Calu3 (cell line): ENCODE data around the gene DLGAP5. TPM values are rescaled to one million over a fixed set of nuclear protein-coding genes. Genes with fewer than 3 reads are reported as not detected.

Experiments
- BruUV-seq: library from RNA; stranded (reverse); fragments of 400-500 nt; replicated peaks from 2 replicates; lab custom pipeline; 2021; lab: Mats Ljungman, UMichigan
- CTCF ChIA-PET: fragments of 300-600 bp; sonication (Branson Sonifier 250); formaldehyde crosslinking; loops from one replicate; lab custom pipeline; 2022; ENCODE audit warnings: antibody characterized with exemption; lab: Charles Lee
- DNase-seq: peaks from one replicate; pipeline ENCODE4 v3.0.0; 2022
- H3K27ac Mint-ChIP-seq: one replicate; pipeline ENCODE4 v1.8.0; 2022; ENCODE audit warnings: mixed read lengths; ENCODE audit not compliant: unreplicated experiment
- H3K27me3 Mint-ChIP-seq: one replicate; pipeline ENCODE4 v1.8.0; 2022; ENCODE audit warnings: mixed read lengths; ENCODE audit not compliant: unreplicated experiment
- H3K36me3 Mint-ChIP-seq: one replicate; pipeline ENCODE4 v1.8.0; 2022; ENCODE audit warnings: mild to moderate bottlenecking, moderate library complexity, mixed read lengths; ENCODE audit not compliant: insufficient read depth, unreplicated experiment
- H3K4me1 Mint-ChIP-seq: one replicate; pipeline ENCODE4 v1.8.0; 2022; ENCODE audit warnings: mild to moderate bottlenecking, low read depth, mixed read lengths; ENCODE audit not compliant: unreplicated experiment
- H3K4me3 Mint-ChIP-seq: one replicate; pipeline ENCODE4 v1.8.0; 2022; ENCODE audit warnings: mild to moderate bottlenecking, low read depth, moderate library complexity, mixed read lengths; ENCODE audit not compliant: unreplicated experiment
- H3K9me3 Mint-ChIP-seq: one replicate; pipeline ENCODE4 v1.8.0; 2022; ENCODE audit warnings: low read depth, mixed read lengths; ENCODE audit not compliant: unreplicated experiment
- CTCF ChIP-seq: fragments of 200-600 bp; IDR thresholded peaks from one replicate; pipeline ENCODE4 v1.8.0; 2022; ENCODE audit warnings: antibody characterized with exemption; ENCODE audit not compliant: unreplicated experiment
- intact Hi-C: fragments of 100-400 bp; cut with micrococcal nuclease; formaldehyde crosslinking; loops from one replicate; pipeline ENCODE4 v1.10.0; 2022; ENCODE audit not compliant: unreplicated experiment
- total RNA-seq: library from RNA; stranded (reverse); gene quantifications from 2 replicates; pipeline ENCODE4 v1.2.3, GENCODE V29; 2022

Gene DLGAP5
- total RNA-seq, 1 experiment from 2014 or later = 54.3 TPM

GRCh38 chr14:55120571-55121495 is 70.6 kb downstream of the DLGAP5 start:
- no peak for DNase-seq
- Mint-ChIP-seq H3K9me3 (no peaks in the 10 kb centered on the region), H3K27me3 (no peaks in the 10 kb centered on the region), H3K4me1 (peaks cover 66% of the 10 kb centered on the region), H3K36me3 (peaks cover 20% of the 10 kb centered on the region), H3K4me3 (no peak overlapping the region), H3K27ac (no peak overlapping the region)
- TF ChIP-seq CTCF = no peak
- no TSS peak for BruUV-seq
- CTCF ChIA-PET = no interaction called here
- intact Hi-C loops = no loop called here

DNA sequence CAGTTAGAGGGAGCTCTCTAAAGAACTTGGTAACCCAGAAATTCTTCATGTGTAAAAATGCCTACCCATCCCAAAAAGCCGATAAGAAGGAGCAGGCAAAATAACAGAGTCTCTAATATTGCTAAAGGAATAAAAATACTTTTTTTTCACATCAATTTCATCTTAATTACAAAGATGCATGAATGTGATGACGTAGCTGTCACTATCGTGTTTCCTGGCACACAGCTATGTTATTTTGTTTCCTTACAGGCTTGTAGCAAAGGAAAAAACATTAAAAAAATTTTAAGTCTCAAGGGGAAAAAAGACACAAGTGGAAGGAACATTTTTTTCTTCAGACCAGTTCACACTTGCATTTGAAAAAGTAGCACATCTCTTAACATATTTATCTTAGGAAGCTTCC is 72.6 kb downstream of the DLGAP5 start:
- peaks cover 64% of the 10 kb centered on the region for H3K4me1 Mint-ChIP-seq
- no peaks in the 10 kb centered on the region for H3K9me3 Mint-ChIP-seq
- no peak overlapping the region for H3K27ac Mint-ChIP-seq
- peaks cover 12% of the 10 kb centered on the region for H3K36me3 Mint-ChIP-seq
- no peak overlapping the region for H3K4me3 Mint-ChIP-seq
- no peak for TF ChIP-seq CTCF
- no TSS peak for BruUV-seq
- DNase-seq = no peak
- CTCF ChIA-PET = interaction anchor here (1.0 kb wide), 1 partner anchor 9 kb away, joined by 3 read pairs; no protein-coding TSS in a partner anchor
- no peaks in the 10 kb centered on the region for H3K27me3 Mint-ChIP-seq
- intact Hi-C loops = no loop called here

- no peak overlapping the region for H3K4me3 Mint-ChIP-seq
- H3K36me3 Mint-ChIP-seq = peaks cover 6% of the 10 kb centered on the region
- H3K27ac Mint-ChIP-seq = no peak overlapping the region
- CTCF ChIA-PET = no interaction called here
- intact Hi-C loops = no loop called here
- H3K4me1 Mint-ChIP-seq = peaks cover 60% of the 10 kb centered on the region
- H3K27me3 Mint-ChIP-seq = no peaks in the 10 kb centered on the region
- no peak for TF ChIP-seq CTCF
- DNase-seq = no peak
- BruUV-seq = no TSS peak
- H3K9me3 Mint-ChIP-seq = peaks cover 3% of the 10 kb centered on the region
Measured at GRCh38 chr14:55117803-55118441, 73.5 kb downstream of the DLGAP5 start.

DNA sequence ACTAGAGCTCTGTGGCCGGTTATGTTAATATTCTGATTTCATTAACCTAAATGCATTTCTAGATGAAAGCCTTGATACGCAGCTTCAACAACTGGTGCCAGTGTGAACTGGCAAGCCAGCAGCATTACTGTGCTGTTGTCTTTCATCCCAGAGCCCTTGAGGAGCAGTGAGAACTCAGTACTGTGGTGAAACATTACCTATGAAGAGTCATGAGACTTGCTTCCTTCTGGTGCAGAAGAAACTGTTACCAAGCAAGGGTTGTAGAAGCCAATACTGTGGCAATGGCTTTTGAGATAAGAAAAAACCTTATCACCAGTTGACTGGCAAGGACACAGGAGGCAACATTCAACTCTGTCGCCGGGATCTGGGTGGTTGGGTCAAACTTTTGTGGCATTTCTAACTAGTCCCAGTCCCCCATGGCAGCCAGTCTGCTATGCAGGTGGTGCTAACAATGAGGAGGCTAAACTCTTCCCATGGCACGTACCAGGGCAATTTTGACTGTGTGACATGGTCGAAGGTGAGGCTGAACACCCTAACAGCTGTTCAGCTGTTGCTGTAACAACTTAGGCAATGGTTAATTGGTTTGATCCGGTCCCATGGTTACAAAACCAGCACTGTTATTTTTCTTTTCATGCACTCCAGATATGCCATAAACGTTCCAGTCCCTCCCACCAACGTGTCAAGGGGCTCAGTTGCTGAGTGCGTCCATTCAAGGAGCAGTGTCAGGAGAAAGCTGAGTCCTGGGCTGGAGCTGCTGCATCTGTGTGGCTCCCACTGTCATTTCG is 74.9 kb downstream of the DLGAP5 start:
- no peaks in the 10 kb centered on the region for H3K36me3 Mint-ChIP-seq
- TF ChIP-seq CTCF = no peak
- peaks cover 47% of the 10 kb centered on the region for H3K4me1 Mint-ChIP-seq
- DNase-seq = no peak
- H3K27me3 Mint-ChIP-seq = no peaks in the 10 kb centered on the region
- H3K9me3 Mint-ChIP-seq = peaks cover 3% of the 10 kb centered on the region
- no peak overlapping the region for H3K27ac Mint-ChIP-seq
- no peak overlapping the region for H3K4me3 Mint-ChIP-seq
- BruUV-seq = no TSS peak
- CTCF ChIA-PET = interaction anchor here (1.1 kb wide), 1 partner anchor 13 kb away, joined by 3 read pairs; no protein-coding TSS in a partner anchor
- intact Hi-C loops = no loop called here
